EL (cell line): ENCODE measurements around the gene PKP2.

Experiments used
- DNase-seq: peaks from one replicate; pipeline ENCODE4 v3.0.0-alpha.2; 2016

The PKP2 gene

GRCh38 chr12:32742133-32742532 lies 154.4 kb downstream of the PKP2 start:
- no peak for DNase-seq
